ENCODE data around the gene SPATA17. TPM values are rescaled to one million over a fixed set of nuclear protein-coding genes. Genes with fewer than 3 reads are reported as not detected.

Gene SPATA17
- total and polyA plus RNA-seq, 2 of the 8 experiments (the other 6 are each of a cell fraction or from before 2014, with no cell fraction given): 0.17 to 0.48 TPM

GRCh38 chr1:217892750-217893149 is 261.6 kb downstream of the SPATA17 start (continued):
- TF ChIP-seq, protein P1, sequence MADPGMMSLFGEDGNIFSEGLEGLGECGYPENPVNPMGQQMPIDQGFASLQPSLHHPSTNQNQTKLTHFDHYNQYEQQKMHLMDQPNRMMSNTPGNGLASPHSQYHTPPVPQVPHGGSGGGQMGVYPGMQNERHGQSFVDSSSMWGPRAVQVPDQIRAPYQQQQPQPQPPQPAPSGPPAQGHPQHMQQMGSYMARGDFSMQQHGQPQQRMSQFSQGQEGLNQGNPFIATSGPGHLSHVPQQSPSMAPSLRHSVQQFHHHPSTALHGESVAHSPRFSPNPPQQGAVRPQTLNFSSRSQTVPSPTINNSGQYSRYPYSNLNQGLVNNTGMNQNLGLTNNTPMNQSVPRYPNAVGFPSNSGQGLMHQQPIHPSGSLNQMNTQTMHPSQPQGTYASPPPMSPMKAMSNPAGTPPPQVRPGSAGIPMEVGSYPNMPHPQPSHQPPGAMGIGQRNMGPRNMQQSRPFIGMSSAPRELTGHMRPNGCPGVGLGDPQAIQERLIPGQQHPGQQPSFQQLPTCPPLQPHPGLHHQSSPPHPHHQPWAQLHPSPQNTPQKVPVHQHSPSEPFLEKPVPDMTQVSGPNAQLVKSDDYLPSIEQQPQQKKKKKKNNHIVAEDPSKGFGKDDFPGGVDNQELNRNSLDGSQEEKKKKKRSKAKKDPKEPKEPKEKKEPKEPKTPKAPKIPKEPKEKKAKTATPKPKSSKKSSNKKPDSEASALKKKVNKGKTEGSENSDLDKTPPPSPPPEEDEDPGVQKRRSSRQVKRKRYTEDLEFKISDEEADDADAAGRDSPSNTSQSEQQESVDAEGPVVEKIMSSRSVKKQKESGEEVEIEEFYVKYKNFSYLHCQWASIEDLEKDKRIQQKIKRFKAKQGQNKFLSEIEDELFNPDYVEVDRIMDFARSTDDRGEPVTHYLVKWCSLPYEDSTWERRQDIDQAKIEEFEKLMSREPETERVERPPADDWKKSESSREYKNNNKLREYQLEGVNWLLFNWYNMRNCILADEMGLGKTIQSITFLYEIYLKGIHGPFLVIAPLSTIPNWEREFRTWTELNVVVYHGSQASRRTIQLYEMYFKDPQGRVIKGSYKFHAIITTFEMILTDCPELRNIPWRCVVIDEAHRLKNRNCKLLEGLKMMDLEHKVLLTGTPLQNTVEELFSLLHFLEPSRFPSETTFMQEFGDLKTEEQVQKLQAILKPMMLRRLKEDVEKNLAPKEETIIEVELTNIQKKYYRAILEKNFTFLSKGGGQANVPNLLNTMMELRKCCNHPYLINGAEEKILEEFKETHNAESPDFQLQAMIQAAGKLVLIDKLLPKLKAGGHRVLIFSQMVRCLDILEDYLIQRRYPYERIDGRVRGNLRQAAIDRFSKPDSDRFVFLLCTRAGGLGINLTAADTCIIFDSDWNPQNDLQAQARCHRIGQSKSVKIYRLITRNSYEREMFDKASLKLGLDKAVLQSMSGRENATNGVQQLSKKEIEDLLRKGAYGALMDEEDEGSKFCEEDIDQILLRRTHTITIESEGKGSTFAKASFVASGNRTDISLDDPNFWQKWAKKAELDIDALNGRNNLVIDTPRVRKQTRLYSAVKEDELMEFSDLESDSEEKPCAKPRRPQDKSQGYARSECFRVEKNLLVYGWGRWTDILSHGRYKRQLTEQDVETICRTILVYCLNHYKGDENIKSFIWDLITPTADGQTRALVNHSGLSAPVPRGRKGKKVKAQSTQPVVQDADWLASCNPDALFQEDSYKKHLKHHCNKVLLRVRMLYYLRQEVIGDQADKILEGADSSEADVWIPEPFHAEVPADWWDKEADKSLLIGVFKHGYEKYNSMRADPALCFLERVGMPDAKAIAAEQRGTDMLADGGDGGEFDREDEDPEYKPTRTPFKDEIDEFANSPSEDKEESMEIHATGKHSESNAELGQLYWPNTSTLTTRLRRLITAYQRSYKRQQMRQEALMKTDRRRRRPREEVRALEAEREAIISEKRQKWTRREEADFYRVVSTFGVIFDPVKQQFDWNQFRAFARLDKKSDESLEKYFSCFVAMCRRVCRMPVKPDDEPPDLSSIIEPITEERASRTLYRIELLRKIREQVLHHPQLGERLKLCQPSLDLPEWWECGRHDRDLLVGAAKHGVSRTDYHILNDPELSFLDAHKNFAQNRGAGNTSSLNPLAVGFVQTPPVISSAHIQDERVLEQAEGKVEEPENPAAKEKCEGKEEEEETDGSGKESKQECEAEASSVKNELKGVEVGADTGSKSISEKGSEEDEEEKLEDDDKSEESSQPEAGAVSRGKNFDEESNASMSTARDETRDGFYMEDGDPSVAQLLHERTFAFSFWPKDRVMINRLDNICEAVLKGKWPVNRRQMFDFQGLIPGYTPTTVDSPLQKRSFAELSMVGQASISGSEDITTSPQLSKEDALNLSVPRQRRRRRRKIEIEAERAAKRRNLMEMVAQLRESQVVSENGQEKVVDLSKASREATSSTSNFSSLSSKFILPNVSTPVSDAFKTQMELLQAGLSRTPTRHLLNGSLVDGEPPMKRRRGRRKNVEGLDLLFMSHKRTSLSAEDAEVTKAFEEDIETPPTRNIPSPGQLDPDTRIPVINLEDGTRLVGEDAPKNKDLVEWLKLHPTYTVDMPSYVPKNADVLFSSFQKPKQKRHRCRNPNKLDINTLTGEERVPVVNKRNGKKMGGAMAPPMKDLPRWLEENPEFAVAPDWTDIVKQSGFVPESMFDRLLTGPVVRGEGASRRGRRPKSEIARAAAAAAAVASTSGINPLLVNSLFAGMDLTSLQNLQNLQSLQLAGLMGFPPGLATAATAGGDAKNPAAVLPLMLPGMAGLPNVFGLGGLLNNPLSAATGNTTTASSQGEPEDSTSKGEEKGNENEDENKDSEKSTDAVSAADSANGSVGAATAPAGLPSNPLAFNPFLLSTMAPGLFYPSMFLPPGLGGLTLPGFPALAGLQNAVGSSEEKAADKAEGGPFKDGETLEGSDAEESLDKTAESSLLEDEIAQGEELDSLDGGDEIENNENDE (IDR thresholded peaks at IDR 0.05; ENCODE audit: insufficient replicate concordance, low read length): no peak
- TF ChIP-seq RXRA (IDR thresholded peaks at IDR 0.05; ENCODE audit: insufficient read depth, low read depth, low read length) (no peak), ATF3 (IDR thresholded peaks at IDR 0.05; ENCODE audit: insufficient read depth, low read depth, low read length) (no peak), TBP (IDR thresholded peaks at IDR 0.05; ENCODE audit: low read depth, low read length) (no peak)

Measured in H1 (cell line).